ENCODE measurements around the gene COPB2.

Gene COPB2

DNA sequence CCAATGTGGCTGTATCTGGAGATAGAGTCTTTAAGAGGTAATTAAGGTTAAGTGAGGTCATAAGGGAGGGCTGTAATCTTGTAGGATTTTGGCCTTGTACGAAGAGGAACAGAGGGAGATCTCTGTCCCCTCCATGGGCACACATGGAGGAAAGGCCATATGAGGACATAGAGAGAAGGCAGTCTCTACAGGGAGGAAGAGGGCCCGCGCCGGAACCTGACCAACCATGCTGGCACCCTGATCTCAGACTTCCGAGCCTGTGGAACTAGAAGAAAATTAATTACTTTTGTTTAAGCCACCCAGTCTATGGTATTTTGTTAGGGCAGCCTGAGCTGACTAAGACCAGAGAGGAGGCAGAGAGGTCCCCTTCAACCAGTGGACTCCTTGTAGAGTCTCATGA lies 63.3 kb downstream of the COPB2 start:
- no peak for DNase-seq

DNA sequence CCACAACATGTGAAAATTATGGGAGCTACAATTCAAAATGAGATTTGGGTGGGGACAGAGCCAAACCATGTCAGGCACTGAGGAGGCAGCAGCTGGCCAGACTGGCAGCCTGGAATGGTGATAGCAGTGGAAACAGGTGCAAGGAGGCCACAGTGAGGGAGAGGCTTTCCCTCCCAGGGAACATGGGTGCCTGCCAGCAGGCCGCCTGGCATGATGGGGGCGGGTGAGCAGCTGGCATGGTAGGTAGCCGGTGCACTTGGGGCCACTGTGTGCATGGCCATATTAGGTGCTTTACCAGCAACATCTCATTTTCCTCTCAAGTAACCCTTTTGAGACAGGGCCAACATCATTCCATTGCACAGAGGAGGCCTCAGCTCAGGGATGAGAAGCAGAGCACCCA lies 63.9 kb downstream of the COPB2 start:
- DNase-seq: no peak

DNA sequence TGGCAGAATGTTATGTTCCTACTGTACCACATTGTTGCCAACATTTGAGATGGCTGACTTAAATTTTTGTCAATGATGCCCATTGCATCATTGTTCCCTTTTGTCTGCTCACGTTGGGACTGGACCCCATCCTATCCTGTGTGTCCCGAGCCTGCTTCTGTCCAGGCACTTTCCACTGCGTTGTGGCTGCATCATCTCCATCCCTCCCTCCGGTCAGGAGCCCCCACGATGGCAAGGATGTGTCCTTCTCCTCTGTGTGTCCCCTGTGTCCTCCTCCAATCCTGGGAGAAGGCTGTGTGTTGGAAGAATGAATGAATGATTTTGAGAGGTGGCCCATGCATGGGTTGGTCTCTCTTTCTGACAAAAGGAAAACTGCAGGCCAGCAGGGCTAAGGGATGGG lies 65.0 kb downstream of the COPB2 start:
- no peak for DNase-seq

DNA sequence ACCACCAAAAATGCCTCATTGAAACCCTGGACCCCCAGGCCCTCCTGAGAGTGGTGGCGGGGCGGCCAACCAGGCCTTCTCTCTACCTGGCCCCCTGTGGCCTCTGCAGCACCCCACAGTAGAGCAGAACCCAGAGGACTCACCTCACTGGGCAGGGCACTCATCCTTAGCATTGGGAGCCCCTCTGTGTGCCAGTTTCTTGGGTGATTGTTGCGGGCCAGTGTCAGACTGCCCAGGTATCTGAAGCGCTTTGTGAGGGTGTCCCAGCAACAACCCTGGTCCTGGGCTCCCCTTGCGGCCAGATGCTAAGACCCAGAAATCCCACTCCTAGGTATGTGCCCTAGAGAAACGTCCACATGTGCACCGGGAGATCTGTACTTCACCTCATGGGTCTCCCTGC lies 66.3 kb downstream of the COPB2 start:
- DNase-seq: no peak

DNA sequence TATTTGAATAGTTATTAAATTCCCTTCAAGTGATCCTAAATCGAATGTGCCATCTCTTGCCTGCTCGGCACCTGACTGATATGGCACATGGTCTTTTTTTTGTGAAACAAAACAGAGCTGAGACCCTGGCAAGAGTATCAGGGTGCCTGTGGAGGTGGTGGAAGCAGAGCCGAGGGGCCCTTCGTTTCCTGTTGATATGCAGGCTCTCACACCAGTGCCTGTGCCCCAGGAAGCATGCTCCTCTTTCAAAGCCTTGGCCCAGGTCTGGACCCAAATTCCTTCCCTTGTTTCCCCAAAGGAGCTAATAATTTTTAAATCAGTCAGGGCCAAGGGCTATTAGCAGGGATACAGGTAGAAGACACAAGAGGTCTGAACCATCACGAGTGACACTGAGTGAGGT lies 67.1 kb downstream of the COPB2 start:
- no peak for DNase-seq

DNA sequence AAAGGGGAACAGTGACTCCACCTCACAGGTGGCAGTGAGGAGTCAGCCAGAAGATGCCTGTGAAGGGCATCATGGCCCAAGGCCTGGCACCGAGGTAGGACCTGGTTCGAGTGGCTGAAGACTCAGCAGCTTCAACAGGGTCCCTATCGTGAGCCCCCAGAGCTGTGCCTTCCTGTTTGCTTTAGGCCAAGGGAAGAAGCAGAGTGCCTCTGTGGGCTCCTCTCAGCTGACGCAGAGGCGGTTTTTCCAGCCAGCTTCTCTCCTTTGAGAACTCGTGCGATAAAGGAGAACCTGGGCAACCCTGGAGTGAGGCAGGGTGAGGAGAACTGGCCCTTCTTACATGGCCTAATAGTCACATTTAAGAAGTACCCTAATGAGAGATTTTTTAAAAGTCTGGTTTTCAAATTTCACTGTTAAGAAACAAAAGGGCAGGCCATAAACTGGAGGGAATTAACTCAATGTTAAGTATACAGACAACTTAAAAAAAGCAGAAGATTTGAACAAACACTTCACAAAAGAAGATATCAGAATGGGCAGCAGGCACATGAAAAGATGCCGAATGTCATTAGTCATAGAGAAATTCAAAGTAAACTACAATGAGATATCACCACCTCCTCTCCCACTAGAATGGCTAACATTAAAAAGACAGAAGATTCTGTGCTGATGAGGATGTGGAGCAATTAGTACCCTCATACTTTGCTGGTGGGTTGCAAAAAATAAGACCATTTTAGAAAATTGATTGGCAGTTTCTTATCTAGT lies 68.7 kb downstream of the COPB2 start:
- DNase-seq: no peak

DNA sequence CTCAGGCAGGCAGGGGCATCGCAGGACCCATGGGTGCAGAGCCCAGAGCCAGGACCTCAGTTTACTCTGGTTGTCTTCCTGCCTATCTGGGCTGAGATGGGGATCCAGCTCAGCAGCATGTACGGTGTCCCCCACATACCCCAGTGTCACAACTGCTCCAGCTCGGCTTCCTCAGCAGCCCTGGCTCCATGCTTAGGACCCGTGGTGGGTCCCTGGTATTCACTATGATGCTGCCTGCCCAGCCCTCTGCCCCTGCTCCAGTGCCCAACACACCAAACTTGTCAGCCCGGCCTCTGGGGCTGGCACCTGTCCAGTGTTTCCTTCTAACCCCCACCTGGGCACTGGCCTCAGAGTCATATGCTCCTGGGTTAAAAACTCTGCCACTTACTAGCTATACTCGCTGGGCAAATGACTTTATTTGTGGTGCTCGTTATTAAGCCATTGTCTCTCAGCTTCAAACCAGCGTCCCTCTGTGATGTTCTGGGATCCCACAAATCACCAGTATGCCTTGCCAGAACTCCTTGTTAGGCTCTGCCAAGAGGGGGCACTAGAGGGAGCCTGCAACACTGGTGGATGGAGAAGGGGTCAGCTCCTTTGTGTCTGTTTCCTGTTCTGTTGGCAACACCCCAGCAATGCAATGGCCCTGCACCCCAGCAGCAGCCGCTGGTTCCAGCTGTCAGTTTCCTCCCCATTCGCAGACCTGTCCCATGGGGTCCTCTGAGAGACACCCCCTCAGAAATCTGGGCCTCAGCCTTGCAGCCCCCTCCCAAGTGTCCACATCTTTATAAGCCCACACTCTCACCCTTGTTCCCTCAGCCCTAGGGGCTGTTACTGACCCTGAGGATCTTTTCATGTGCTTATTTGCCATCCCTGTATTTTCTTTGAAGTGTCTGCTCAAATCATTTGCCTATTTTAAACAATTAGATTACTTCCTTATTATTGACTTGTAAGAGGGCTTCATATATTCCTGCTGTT lies 69.7 kb downstream of the COPB2 start:
- DNase-seq: no peak

DNA sequence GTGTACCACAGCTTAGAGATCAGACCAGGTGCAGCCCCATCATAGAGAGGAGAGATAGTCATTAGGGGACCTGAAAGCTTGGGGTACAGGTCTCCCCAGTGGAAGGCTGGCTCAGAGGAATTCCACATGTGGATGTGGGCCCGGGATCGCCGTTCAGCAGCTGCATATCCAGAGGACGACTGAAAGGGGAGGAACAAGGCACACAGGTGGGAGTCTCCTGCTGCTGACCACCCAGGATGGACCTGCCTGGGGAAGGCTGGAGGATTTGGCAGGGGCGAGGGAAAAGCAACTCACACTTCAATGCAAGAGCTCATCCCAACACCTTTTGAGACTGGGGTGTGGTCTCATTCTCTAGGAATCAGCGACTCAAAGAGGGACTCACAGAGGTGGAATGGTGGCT lies 70.6 kb downstream of the COPB2 start:
- no peak for DNase-seq

DNA sequence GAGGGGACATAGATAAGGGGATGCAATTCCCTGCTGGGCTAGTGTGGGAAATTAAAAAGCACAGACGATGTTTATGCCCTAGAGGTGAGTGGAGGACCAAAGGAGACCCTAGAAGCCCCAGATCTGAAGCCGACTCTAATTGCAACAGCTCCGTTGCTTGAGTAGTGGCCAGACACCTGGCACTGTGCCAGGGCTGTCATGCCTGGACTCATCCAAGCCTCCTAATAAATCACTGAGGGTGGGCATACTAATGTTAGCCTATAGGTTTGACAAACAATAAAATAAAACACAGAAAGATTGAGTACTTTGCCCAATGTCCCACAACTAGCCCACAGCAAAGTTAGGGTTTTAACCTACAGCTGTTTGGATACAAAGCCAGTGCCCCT lies 71.0 kb downstream of the COPB2 start:
- DNase-seq: no peak

DNA sequence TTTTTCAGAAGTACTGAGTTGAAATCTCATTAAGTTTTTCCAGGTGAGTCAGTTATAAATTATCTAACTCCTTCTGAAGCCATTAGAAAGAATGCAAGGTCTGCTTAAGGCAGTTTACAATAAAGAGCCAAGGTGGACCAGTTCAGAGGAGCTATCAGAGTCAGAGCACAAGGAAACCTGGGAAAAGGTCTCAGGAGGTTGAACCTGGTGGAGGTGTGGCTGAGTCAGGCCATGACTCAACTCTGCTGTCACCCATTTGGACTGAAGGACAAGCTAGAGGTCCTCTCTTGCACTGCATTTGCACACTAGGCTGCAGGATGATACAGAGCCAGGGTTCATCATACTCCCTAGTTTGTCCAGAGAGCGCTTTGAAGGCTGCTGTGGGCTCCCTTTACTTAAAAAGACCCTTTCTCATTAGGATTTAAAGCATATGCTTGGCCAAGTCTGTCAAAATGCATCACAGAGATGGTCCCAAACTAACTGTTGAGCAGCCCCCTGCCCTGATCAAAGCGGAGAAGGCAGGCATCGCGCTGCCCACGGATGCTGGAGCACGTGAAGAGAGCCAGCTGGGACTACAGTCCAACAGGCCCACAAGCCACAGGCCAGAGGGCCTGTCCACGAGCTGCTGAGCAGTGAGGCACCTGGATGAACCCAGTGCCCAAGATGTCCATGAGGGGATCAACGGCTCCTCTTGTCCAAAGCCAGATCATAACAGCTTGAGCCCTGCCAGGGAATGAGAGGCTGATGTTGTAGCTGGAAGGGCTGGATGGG lies 71.6 kb downstream of the COPB2 start:
- no peak for DNase-seq

DNA sequence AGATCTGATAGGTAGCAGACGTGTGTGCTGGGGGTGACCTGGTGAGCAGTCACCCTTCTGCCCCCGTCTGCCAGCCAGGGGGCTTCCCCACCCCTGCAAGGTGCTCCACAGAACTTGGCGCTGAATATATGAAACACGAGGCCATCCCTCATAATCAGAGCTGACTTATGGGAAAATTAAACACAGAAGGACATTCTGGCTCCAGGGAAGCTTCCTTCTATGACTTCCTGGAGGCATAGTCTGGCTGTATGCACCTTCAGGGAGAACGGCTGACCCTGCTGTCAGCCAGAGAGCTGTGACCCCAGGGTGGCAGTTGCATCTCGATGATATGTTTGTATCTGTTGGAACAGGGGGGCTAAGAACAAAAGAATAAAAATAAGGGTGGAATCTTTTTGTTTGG lies 72.2 kb downstream of the COPB2 start:
- no peak for DNase-seq

DNA sequence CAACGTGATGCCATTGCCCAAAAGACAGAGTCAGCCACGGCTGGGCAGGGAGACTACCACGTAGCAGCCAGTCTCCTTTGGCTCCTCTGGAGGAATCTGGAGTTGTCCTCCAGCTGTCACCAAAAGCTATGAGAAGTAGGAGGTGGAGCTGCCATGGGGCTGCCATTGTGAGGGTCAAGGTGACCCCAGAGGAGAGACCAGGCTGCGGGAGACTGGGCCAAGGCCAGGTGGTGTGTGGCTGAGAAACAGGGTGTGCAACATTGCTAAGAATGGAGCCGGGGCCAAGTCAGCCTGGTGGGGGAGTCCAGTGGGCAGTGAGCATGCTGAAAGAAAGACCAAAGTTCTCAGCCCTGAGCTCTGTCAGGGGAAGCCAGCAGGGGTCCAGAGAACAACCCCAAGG lies 75.5 kb downstream of the COPB2 start:
- DNase-seq: no peak

DNA sequence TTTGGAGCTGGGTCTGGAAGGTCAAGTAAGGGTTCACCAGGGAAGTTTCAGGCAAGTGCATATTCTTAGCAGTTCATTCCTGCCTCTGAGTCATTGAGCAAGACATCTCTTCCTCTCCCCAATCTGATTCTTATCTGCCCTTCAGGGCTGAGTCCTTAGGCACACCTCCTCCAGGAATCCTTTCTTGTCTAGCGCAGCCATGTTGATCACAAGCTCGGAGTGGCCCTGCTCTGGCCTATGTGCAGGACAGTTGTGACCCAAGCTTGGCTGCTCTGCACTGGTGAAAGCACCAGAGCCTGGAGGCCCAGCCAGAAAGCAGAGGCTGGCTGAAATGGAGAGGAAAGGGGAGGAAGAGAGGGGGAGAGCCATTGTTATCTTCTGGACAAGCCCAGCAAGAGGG lies 76.5 kb downstream of the COPB2 start:
- no peak for DNase-seq

DNA sequence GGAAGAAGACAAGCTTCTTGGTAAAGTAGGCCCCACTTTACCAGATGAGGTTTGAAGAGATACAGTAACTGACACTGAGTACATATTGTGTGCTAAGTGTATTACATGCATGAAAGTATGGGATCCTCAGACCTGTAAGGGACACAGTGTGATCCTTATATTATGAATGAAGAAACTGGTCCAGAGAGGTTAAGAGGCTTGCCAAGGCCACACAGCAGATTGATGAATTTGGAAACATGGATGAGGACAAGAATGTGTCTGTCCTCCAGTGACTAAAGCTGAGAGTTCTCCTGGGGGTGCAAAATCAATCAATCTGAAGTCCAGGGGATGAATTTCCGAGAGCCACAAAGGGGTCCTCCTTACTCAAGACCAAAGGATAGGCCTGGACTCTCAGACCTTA lies 77.0 kb downstream of the COPB2 start:
- no peak for DNase-seq

DNA sequence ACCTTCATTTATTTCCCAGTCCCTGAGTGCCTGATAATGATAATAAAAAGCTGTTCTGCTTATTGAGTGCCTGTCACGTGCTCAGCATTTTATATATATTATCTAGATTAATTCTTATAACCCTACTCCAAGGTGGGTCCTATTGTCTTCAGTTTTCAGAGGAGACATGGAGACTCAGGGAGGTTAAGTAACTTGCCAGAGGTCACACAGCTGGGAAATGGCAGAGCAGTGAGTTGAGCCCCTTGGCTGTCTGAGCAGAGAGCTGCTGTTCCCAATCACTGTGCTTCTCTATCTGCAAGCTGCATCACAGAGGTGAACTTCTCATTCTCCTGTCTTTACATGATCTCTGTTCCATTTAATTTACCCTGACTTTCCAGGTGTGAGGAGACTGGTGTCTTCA lies 77.9 kb downstream of the COPB2 start:
- no peak for DNase-seq

DNA sequence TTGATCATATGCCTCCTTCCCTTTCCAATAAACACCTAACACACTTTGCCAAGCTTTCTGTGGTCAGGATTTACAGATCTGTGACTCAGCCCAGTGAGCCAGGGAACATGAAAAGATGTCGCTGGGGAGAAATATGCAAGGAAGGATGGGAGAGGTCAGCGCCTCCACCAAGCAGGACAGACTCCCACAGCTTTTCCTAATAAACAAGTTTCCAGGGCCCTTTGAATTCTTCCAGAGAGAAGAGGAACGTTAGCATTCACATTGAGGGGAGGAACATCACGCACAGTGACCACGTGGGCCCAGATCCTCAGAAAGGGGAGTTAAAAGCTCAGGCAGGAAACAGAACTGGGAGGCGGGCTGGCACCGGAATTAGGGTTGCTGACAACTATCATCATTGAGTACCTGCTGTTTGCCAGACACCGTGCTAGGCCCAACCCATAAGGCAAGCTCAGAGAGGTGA lies 78.9 kb downstream of the COPB2 start:
- DNase-seq: no peak

DNA sequence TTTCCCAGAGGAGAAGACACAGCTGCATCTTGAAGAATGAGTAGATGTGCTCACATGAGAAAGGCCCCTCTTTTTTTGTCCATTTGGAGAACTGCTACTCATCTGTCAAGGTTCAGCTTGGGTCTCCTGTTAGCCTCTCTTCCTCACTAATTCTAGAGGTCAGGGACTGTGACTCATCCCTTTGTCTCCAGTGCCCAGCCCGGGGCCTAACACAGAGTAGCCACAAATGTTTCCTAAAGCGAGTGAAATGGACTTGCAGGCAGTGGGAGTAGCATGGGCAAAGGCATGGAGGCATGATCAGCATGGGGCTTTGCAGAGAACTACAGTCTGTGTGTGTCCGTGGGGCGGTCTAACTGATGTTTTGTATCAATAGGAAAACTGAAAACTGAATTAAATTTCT lies 79.6 kb downstream of the COPB2 start:
- DNase-seq: no peak

DNA sequence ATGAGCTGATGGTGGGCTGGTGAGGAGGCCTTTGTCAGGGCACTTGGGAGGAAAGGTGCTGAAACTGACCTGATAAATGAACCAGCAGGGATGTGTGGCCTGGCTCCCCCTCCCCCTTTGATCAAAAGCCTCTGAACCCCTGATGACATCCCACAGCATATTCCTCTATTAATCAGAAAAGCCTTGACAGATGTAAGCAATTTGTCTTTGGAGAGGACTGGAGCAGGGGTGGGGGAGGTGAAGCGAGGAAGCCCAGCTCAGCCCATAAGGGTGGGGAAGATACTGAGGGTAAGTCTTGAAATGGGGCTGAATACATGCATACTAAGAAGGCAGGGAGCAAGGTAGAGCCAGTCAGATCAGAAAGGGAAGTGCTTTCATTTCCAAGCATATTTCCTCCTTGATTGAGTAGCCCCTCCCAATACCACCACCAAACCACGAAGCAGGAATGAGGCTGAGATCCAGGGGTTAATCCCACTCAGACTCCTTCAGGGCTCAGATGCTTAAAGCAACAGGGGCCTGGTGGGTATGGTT lies 80.3 kb downstream of the COPB2 start:
- DNase-seq: no peak

DNA sequence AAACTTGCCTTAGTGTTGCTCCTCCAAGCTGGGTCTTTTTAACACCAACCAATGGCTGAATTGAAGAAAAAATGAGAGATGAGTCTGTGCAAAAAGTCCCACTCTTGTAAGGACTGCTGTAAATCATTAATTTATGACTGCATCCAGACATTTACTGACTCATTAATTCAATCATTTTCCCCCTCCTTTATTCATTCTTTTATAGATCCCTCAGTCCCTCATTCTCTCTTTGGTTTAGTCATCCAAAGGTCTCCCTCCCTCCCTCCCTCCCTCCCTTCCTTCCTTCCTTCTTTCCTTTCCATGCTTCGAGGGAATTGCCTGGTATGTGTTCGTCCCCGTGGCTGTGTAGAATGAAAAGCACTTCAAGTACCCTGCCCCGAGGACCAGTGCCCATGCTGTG lies 80.9 kb downstream of the COPB2 start:
- no peak for DNase-seq

DNA sequence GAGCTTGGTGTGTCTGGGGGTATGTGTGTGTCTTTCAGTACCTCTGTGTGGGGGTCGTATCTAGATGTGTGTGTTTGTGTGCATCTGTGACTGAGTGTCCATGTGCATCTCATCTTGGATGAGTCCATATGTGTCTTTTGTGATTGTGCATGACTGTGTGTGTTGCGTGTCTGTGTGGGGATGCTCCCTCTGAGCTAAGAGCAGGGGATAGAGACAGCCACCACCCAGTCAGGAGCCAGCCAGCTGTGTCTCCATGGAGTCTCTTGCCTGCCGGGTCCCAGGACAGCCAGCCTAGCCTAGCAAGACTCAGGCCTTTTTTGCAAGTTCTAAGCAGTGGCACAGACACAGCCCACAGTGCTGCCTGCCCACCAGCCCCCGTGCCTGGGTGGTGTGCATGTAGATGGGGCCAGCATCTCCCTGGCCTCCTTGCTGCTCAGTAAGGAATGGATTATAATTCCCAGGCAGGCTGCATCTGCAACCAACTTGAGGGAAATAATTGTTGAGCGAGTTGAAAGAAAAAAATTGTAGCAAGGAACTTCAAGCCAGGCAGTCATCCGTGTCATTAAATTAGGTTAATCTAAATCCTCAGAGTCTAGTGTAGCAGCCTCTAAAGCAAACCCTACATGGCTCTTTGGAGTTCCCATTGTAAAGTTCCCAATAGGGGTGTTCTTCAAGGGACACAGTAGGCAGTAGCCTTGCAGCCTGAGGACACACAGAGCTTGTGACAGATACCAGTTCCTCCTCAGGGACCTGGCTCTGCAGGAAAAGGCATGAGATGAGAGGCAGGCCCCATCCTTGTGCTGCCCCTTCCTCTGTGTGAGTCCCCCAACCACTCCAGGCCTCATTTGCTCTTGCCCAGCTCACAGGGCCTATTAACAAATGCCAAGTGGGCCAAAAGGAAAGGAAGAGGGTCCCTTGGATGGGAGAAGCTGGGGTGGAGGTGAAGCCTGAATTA lies 81.6 kb downstream of the COPB2 start:
- DNase-seq: no peak

Data from stimulated activated CD4-positive, alpha-beta T cell treated with anti-CD3 and anti-CD28 coated beads, Interleukin-4, amount 100 ng/mL, for 24 hours (primary cell).